NCI-H1092 treated with DMSO at 0.1 percent for 48 hours (cell line): ENCODE data around the gene KIF20B.
"Not testable (repeated sequence)": the region's sequence is repeated elsewhere in the genome, so short reads cannot be mapped to it uniquely, and the experiment has no call there.

Experiments
- DNase-seq: peaks from one replicate; lab custom pipeline; 2025; lab: John Stamatoyannopoulos, UW

Gene KIF20B

DNA sequence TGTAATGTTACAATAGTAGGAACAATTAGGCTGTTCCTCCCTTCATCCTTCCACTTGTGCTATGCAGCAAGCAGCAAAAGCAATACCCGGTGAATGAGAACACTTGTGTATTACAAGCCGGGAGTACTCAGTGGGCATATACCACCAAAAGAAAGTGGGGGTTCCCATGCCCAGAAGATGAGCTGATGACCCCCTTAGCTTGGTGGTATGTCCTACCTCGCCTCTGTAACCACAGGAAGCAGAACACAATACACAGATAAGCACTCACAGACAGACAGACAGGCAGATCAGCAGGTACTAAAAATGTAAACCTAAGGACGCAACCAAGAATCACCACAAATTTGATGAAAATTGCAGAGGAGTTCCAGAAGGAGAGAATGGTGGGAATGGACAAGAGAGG is 15.5 kb upstream of the KIF20B start:
- no peak for DNase-seq

DNA sequence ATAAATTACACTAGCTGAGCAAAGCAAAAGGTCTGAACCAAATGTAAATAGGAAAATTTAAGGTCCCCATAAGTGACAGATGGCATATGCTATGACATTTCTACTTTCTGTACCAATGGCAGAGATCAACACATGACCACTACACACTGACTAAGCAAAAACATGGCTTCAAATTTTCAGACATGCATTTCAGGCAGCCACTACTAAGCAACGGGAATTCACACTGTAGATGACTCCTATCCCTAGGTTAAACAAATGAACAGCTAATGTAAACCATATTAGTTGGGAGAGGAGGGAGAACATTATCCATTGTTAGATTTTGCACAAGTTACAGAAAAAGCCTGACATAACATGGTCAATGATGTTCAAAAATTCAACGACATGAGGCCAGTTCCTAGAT is 11.4 kb upstream of the KIF20B start:
- no peak for DNase-seq

DNA sequence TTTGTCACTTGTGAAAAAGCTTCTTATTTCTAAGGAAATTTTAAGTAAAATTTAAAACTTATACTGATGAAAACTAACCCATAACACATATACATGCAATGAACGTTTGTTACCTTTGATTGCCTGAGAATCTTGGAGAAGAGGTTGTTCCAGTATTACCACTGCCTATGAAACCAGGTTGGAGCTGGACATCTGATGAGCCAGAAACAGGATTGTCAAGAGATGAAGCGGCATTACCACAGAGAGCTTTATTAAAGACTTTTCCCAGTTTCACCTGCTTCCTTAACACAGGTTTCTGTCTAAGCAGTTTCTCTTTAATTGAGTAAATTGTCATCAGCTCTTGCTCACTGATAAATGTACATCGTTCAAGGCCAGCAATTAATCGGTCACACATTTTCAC is 9.0 kb upstream of the KIF20B start:
- no peak for DNase-seq

DNA sequence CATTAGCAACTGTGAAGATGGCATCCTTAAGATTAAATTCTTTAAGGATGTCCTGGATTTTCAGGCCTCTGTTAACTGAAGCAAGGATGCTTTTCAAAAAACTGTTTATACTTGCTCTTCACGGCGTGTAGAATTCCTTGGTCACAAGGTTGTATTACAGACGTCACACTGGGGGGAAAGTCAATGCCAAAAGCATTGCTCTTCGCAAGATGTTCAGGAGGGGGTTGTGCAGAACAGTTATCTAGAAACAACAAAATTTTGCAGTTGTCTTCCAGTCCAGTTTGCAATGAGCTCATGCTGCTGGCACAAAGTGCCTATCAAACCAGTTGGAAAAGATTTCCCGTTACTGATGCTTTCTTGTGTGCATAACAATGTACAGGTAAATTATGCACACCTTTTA is 8.2 kb upstream of the KIF20B start:
- no peak for DNase-seq

DNA sequence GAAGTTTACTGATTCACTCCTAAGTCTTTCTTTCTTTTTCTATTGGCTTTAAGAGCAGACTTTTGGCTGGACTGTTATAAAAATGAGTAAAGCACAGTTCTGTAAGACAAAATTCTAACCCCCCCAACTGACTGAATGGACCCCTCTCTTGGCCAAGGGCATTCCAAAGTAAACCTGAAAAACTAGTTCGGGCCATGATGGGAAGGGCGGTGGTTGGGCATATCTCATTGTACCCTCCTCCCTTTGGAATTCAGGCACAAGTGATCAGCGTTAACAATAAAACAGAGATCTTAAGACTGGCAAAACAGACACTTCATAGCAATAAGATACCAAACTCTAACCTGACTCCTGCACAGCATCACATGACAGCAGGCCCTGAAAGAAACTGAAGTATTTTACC is 6.1 kb upstream of the KIF20B start:
- DNase-seq, result no peak

GRCh38 chr10:89697946-89698345 is 3.4 kb upstream of the KIF20B start:
- DNase-seq, result no peak

DNA sequence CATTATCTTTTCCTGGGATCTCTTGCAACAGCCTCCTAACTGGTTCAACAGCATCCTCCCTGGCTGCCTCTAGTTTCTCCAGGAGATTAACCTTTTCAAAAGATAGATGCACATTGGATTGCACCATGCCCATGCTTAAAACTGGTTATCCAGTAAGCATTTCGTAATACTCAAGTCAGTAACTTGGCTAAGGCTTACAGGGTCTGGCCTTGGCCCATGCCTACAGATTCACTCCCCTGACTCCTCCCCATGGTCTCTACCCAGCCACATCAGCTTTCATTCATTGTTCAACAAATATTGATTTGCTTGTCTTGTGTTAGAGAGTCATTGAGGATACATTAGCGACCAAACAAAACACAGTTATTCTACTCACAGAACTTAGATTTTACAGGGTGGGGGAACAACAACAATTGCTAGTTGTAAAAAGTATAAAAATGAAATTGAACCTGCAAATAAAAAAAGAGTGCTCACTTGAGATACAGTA is 1.8 kb upstream of the KIF20B start:
- DNase-seq, result no peak

DNA sequence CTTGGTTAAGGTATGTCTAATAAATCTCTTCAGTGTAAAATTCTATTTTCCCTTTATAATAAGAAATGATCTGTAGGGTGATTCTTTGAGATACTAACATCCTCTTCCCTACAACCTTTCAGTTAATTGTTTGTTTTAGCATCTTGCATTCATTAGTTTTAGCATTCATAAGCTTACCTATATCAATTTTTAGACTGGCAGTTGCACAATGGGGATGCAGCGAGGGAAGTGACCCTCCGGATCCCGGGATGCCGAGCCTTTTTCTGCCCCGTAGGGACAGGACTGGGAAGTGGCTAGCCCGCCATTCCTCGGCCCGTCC is 508 bp upstream of the KIF20B start:
- no peak for DNase-seq

- no peak for DNase-seq
These were observed 711 bp downstream of the KIF20B start for GRCh38 chr10:89702121-89702480.

- DNase-seq, result no peak
These were observed 4.1 kb downstream of the KIF20B start for GRCh38 chr10:89705466-89705865.

DNA sequence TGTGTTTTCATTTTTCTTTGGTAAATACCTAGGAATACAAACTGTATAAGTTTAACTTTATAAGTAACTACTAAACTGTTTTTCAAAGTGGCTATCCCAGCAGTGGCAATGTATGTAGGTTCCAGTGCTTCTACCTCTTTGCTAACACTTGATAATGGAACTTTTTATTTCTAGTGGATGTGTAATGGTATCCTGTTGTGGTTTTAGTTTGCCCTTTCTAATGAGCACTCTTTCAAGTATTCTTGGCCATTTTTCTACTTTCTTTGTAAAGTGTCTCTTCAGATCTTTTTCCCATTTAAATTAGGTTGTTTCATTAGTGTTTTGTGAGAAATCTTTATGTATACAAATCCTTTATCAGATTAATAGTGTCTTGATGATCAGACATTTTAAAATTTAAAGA is 4.6 kb downstream of the KIF20B start:
- no peak for DNase-seq

DNA sequence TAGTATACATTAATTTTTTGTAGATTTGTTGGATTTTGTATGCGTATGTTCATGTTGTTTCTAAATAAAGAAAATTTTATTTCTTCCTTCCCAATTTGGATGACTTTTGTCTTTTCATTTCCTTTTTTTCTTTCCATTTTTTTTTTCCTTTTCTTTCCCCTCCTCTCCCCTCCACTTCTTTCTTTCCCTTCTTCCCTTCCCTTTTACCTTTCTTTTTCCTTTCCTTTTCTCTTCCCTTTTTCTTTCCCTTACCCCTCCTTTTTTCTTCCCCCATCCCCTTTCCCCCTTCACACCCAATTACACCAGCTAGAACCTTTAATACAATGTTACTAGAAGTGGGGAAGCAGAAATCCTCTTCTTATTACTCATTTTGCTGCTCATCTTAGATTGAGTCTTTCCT is 6.0 kb downstream of the KIF20B start:
- no peak for DNase-seq

DNA sequence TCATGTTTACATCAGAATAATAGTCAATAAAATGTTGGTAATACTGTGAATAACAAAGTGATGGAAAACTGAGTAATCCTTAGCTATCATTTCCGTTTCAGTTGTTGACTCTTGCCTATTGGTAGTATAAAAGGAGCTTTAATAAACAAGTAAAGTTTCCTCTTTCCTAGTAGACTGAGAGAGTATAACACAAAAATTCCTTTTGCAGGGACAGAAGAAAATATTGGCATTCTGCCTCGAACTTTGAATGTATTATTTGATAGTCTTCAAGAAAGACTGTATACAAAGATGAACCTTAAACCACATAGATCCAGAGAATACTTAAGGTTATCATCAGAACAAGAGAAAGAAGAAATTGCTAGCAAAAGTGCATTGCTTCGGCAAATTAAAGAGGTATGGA is 9.4 kb downstream of the KIF20B start:
- DNase-seq, result no peak

GRCh38 chr10:89734616-89735015 is 33.2 kb downstream of the KIF20B start:
- DNase-seq, result no peak

DNA sequence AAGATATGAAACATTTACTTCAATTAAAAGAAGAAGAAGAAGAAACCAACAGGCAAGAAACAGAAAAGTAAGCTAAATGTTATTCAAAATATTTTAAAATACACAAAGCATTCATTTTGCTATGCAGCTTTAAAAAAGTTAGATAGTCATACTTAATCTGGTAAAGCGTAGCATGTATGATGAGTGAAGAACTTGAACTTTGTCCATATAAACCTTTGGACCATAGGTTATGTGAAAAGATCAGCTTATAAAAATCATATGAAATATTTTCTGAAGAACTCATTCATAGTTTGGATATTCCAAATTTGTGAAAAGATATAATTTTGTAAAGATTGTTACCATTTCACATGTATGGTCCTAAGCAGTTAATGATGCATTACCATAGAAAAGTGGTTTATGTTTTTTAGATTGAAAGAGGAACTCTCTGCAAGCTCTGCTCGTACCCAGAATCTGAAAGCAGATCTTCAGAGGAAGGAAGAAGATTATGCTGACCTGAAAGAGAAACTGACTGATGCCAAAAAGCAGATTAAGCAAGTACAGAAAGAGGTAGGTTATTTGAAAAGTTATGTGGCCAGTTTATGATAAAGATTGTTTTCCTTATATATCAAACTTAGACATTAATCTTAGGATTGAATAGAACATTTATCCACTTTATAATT is 37.3 kb downstream of the KIF20B start:
- DNase-seq, result no peak

GRCh38 chr10:89741126-89741762 is 39.9 kb downstream of the KIF20B start:
- no peak for DNase-seq

DNA sequence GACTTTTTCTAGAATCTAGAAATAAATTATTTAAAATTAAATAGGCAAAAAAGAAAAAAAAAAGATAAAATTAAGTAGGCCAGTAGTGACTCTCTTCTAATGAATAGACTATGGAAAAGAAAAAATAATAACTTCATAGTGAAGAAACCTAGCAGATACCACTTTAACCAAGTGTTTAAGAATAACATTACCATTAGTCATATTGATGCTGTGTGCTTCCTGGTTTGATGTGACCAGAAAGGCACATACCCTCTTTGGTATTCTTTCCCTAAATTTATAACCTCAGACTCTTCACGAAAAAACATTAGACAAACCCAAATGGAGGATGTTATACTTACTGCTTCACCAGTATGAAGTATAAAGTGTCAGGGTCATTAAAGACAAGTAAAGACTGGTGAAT is 42.6 kb downstream of the KIF20B start:
- no peak for DNase-seq

GRCh38 chr10:89745903-89746302 is 44.5 kb downstream of the KIF20B start:
- no peak for DNase-seq

GRCh38 chr10:89750441-89750840 is 49.1 kb downstream of the KIF20B start:
- no peak for DNase-seq

- no peak for DNase-seq
These were observed 54.0 kb downstream of the KIF20B start for GRCh38 chr10:89755374-89755773.

DNA sequence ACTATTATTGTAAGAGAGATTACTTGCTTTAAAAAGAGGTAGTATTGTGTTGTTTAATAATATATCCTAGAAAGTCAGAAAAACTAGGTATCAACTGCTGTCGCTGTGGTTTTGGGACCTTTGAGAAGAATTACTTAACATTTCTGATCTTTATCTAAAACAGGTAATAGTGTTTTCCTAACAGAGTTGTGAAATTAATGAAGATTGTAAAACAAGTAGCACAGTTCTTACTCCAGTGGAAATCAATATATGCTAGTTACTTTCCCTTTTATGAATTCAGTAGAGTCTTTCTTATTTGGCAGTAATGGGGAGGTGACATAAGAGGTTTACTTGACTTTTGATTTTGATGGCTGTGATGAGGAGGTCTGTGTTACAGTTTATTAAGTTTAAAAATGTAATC is 58.1 kb downstream of the KIF20B start:
- no peak for DNase-seq

- DNase-seq, result not testable (repeated sequence)
These were observed 62.3 kb downstream of the KIF20B start for GRCh38 chr10:89763671-89764070.

- no peak for DNase-seq
These were observed 70.3 kb downstream of the KIF20B start for GRCh38 chr10:89771684-89772083.

DNA sequence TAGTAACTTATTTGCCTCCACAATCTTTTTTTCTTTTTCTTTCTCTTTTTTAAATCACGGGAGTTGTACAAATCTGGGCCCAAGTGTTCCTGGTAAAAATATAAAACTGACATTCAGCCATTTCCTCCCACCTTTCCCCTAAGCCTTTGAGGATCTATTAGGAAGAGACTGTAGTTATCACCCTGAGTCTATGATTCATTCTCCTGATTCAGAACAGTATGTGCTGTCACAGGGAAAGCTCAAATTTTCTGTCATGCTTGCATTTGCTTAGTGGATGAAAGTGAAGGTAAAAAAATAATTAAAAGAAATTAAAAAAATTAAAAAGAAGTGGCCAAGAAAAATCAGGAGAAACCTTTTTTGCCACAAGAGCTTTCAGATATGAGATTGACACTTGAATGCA is 71.7 kb downstream of the KIF20B start:
- no peak for DNase-seq
